Measurements from ENCODE around the gene ACTN1. TPM values are rescaled to one million over a fixed set of nuclear protein-coding genes. Genes with fewer than 3 reads are reported as not detected.

Gene ACTN1
- total and polyA plus RNA-seq, 8 donors = 24.4 to 133 (median 49.0) TPM

DNA sequence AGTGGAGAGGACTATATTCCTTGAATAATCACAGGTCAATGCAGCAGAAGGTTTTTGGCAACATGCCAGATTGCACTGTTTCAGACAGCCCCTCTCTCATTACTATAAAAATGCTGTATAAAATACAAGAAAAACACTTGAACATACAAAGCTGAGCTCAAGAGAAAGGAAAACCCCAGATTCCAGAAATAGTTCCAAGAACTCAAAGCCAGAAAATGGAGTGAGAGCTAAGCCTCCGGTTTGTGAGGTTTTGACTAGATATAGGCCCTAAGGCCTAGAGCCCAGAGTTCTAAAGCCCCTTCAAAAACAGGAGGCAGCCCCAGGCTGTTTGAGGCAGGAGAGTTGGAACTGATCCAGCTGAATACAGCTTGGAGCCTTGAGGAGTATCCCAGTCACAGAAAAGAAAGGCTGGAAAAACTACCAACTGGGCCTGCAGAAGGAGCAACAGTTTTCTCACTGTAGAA lies 29.4 kb upstream of the ACTN1 start:
- H3K4me1 ChIP-seq = no peaks in the 10 kb centered on the region
- intact Hi-C loops (cut with DNase I) = loop anchor here in 1 of 3 donors (10.0 kb wide), 1 partner anchor 94 kb away; no protein-coding TSS in a partner anchor
- no peak overlapping the region for H3K4me3 ChIP-seq
- FAIRE-seq (no peak), DNase-seq (no peak), ATAC-seq (peak in 1 of 4 donors; percentile 11)
- no peaks in the 10 kb centered on the region for H3K27me3 ChIP-seq
- H3K36me3 ChIP-seq = no peaks in the 10 kb centered on the region
- no peak overlapping the region for H3K27ac ChIP-seq
- no peak for TF ChIP-seq CTCF (IDR thresholded peaks at IDR 0.05)
- H3K9me3 ChIP-seq = no peaks in the 10 kb centered on the region
- WGBS, 2 donors = 73 to 91% methylated on average over 1 of the region's 1 CpG

- H3K36me3 ChIP-seq = no peaks in the 10 kb centered on the region
- no peak overlapping the region for H3K4me3 ChIP-seq
- no peak for TF ChIP-seq CTCF (IDR thresholded peaks at IDR 0.05)
- no peak overlapping the region for H3K27ac ChIP-seq
- H3K4me1 ChIP-seq = no peaks in the 10 kb centered on the region
- no peaks in the 10 kb centered on the region for H3K27me3 ChIP-seq
- intact Hi-C loops (cut with DNase I) = loop anchor here in 1 of 3 donors (10.0 kb wide), 1 partner anchor 92 kb away; no protein-coding TSS in a partner anchor
- DNase-seq (no peak), ATAC-seq (no peak), FAIRE-seq (no peak)
- no peaks in the 10 kb centered on the region for H3K9me3 ChIP-seq
- 85% methylated on average over 5 of the region's 5 CpGs for WGBS, 2 donors
Measured at GRCh38 chr14:69006346-69006745, 27.2 kb upstream of the ACTN1 start.

- intact Hi-C loops (cut with DNase I) = loop anchor here in 1 of 3 donors (10.0 kb wide), 1 partner anchor 91 kb away; no protein-coding TSS in a partner anchor
- no peak for TF ChIP-seq CTCF (IDR thresholded peaks at IDR 0.05)
- Histone ChIP-seq H3K9me3 (no peaks in the 10 kb centered on the region), H3K4me3 (no peak overlapping the region), H3K4me1 (no peaks in the 10 kb centered on the region), H3K27ac (no peak overlapping the region), H3K27me3 (no peaks in the 10 kb centered on the region), H3K36me3 (no peaks in the 10 kb centered on the region)
- peak in 3 of 6 donors; percentile 33 to 64 (median 41) for DNase-seq
- ATAC-seq = peak; percentile 60 to 85 (median 71)
- 66 to 72% methylated on average over 11 of the region's 11 CpGs for whole genome bisulfite sequencing, 2 donors
- no peak for FAIRE-seq
Measured at GRCh38 chr14:69005432-69006148, 26.5 kb upstream of the ACTN1 start.

- Histone ChIP-seq H3K27ac (no peak overlapping the region), H3K9me3 (no peaks in the 10 kb centered on the region), H3K27me3 (no peaks in the 10 kb centered on the region), H3K36me3 (no peaks in the 10 kb centered on the region), H3K4me3 (no peak overlapping the region), H3K4me1 (no peaks in the 10 kb centered on the region)
- intact Hi-C loops (cut with DNase I) = loop anchor here in 1 of 3 donors (10.0 kb wide), 1 partner anchor 90 kb away; no protein-coding TSS in a partner anchor
- 50 to 52% methylated on average over 7 of the region's 7 CpGs for WGBS, 2 donors
- DNase-seq (no peak), ATAC-seq (no peak), FAIRE-seq (no peak)
- no peak for TF ChIP-seq CTCF (IDR thresholded peaks at IDR 0.05)
Measured at GRCh38 chr14:69004731-69005431, 25.8 kb upstream of the ACTN1 start.

Measured in pancreas (tissue), 10 donors.